Measurements from ENCODE around the gene SLC16A7.
"Not testable (repeated sequence)": the region's sequence is repeated elsewhere in the genome, so short reads cannot be mapped to it uniquely, and the experiment has no call there.

SLC16A7 gene

GRCh38 chr12:59736786-59737185, 141.0 kb downstream of the SLC16A7 start:
- in situ Hi-C loops (cut with MboI; ENCODE audit: low sequenced_read_pairs, unreplicated experiment), result no loop called here
- TF ChIP-seq CTCF (IDR thresholded peaks at IDR 0.05; ENCODE audit: borderline replicate concordance, control extremely low read depth, extremely low read depth, insufficient read depth, missing control alignments), result no peak
- DNase-seq (ENCODE audit: low spot score), result no peak

GRCh38 chr12:59737725-59738463, 142.1 kb downstream of the SLC16A7 start:
- no peak for TF ChIP-seq CTCF (IDR thresholded peaks at IDR 0.05; ENCODE audit: borderline replicate concordance, control extremely low read depth, extremely low read depth, insufficient read depth, missing control alignments)
- in situ Hi-C loops (cut with MboI; ENCODE audit: low sequenced_read_pairs, unreplicated experiment), result no loop called here
- no peak for DNase-seq (ENCODE audit: low spot score)

GRCh38 chr12:59742841-59743240, 147.0 kb downstream of the SLC16A7 start:
- in situ Hi-C loops (cut with MboI; ENCODE audit: low sequenced_read_pairs, unreplicated experiment), result no loop called here
- no peak for DNase-seq (ENCODE audit: low spot score)
- TF ChIP-seq CTCF (IDR thresholded peaks at IDR 0.05; ENCODE audit: borderline replicate concordance, control extremely low read depth, extremely low read depth, insufficient read depth, missing control alignments), result no peak

- no peak for DNase-seq (ENCODE audit: low spot score)
- no peak for TF ChIP-seq CTCF (IDR thresholded peaks at IDR 0.05; ENCODE audit: borderline replicate concordance, control extremely low read depth, extremely low read depth, insufficient read depth, missing control alignments)
- in situ Hi-C loops (cut with MboI; ENCODE audit: low sequenced_read_pairs, unreplicated experiment), result no loop called here
These were observed 148.7 kb downstream of the SLC16A7 start for GRCh38 chr12:59744564-59744963.

- in situ Hi-C loops (cut with MboI; ENCODE audit: low sequenced_read_pairs, unreplicated experiment); DNase-seq (ENCODE audit: low spot score): not testable (repeated sequence)
These were observed 155.3 kb downstream of the SLC16A7 start for GRCh38 chr12:59751091-59751490.

- no peak for DNase-seq (ENCODE audit: low spot score)
- in situ Hi-C loops (cut with MboI; ENCODE audit: low sequenced_read_pairs, unreplicated experiment), result no loop called here
- no peak for TF ChIP-seq CTCF (IDR thresholded peaks at IDR 0.05; ENCODE audit: borderline replicate concordance, control extremely low read depth, extremely low read depth, insufficient read depth, missing control alignments)
These were observed 165.7 kb downstream of the SLC16A7 start for GRCh38 chr12:59761542-59761941.

GRCh38 chr12:59763835-59764234, 168.0 kb downstream of the SLC16A7 start:
- no peak for TF ChIP-seq CTCF (IDR thresholded peaks at IDR 0.05; ENCODE audit: borderline replicate concordance, control extremely low read depth, extremely low read depth, insufficient read depth, missing control alignments)
- in situ Hi-C loops (cut with MboI; ENCODE audit: low sequenced_read_pairs, unreplicated experiment), result no loop called here
- no peak for DNase-seq (ENCODE audit: low spot score)

Measured in GM13976 (cell line).